Ovary (tissue), 9 donors: ENCODE results near the gene SPHK1. TPM values are rescaled to one million over a fixed set of nuclear protein-coding genes. Genes with fewer than 3 reads are reported as not detected.

ENCODE experiments used
- DNase-seq, 5 donors: peaks; one replicate each; pipeline ENCODE4 v3.0.0-alpha.2; 2019 to 2020
- H3K27ac ChIP-seq, 2 donors: fragments of 200-600 bp; one replicate each; pipeline versions ENCODE4 v1.5.1 to v1.8.0; 2019 to 2022
- H3K27me3 ChIP-seq: fragments of 200-600 bp; one replicate; pipeline ENCODE4 v1.8.0; 2022
- H3K36me3 ChIP-seq: fragments of 200-600 bp; sonication (generic); one replicate; pipeline ENCODE4 v1.5.1; 2019
- H3K4me1 ChIP-seq: one replicate; pipeline ENCODE4 v1.8.1; 2013; ENCODE audit warnings: mild to moderate bottlenecking, moderate library complexity; ENCODE audit not compliant: insufficient read depth
- H3K4me3 ChIP-seq: fragments of 200-600 bp; sonication (generic); one replicate; pipeline ENCODE4 v1.5.1; 2017
- H3K9me3 ChIP-seq, 2 donors: fragments of 200-600 bp in 1 of 2; sonication (generic) in 1 of 2; one replicate each; pipeline versions ENCODE4 v1.5.1 to v1.8.1; 2013 to 2019; ENCODE audit warnings: mild to moderate bottlenecking in 1 of 2, moderate library complexity in 1 of 2
- EP300 ChIP-seq: sonication (generic); formaldehyde crosslinking; IDR thresholded peaks from one replicate; pipeline ENCODE4 v1.6.1; 2017; ENCODE audit warnings: antibody characterized with exemption
- POLR2A ChIP-seq: fragments of 450-650 bp; IDR thresholded peaks from one replicate; pipeline ENCODE4 v1.6.1; 2017; ENCODE audit warnings: antibody characterized with exemption, mild to moderate bottlenecking, moderate library complexity
- WGBS, 3 donors: extraction: QIAGEN DNeasy Blood & Tissue Kit in 1 of 3; methylation state at CpG; one replicate each; pipeline versions ENCODE4 v1.1.5 to v1.1.7; 2013 to 2017; 5-methylcytosine and 5-hydroxymethylcytosine counted together
- intact Hi-C, 4 donors: fragments of 100-400 bp; cut with DNase I; formaldehyde crosslinking; loops; one replicate each; pipeline versions ENCODE4 v1.11.0 to v1.15.1; 2022 to 2023
- polyA plus RNA-seq, 2 donors: library from polyadenylated mRNA; stranded (reverse); fragments of 200-250 nt in 1 of 2; fragments of 350-450 nt in 1 of 2; fragmentation: Illumina TruSeq in 1 of 2; extraction: RNeasy Lipid Tissue Mini Kit (QIAGEN cat#74804) in 1 of 2; gene quantifications; one replicate each; pipeline ENCODE4 v1.2.3, GENCODE V29; 2013 to 2014
- total RNA-seq, 7 donors: library from RNA; depleted of rRNA in 2 of 7; stranded (reverse); fragments of >200 nt in 2 of 7; fragmentation: NEBNext Ultra II Directional in 3 of 7; extraction: Animal tissue kit (Norgen Biotek cat#: 25700) in 3 of 7; gene quantifications; one replicate each; pipeline versions ENCODE4 v1.1.0 to v1.2.4, GENCODE V29; 2016 to 2023
- TF ChIP-seq, protein P1 (sequence below), 3 donors: fragments of 450-650 bp in 2 of 3; fragments of 200-600 bp in 1 of 3; IDR thresholded peaks; one replicate each; pipeline versions ENCODE4 v1.5.1 to v1.8.0; 2016 to 2022; ENCODE audit warnings: antibody characterized with exemption in 3 of 3, mild to moderate bottlenecking in 1 of 3
- donor health status: DM: no; HTN: no; CAD: no; lungs with moderate emphysema.
- donor health status: DM: no; HTN: no; CAD: no.
- donor health status: Bipolar disorder and iron deficiency.
- donor health status: DM: yes; HTN: yes; CAD: no.
- donor health status: DM: no; HTN: no; CAD: no.
- donor health status: DM: yes; HTN: yes; CAD: no.

The SPHK1 gene
- total and polyA plus RNA-seq, 9 donors: 0.80 to 9.2 (median 3.7) TPM

DNA sequence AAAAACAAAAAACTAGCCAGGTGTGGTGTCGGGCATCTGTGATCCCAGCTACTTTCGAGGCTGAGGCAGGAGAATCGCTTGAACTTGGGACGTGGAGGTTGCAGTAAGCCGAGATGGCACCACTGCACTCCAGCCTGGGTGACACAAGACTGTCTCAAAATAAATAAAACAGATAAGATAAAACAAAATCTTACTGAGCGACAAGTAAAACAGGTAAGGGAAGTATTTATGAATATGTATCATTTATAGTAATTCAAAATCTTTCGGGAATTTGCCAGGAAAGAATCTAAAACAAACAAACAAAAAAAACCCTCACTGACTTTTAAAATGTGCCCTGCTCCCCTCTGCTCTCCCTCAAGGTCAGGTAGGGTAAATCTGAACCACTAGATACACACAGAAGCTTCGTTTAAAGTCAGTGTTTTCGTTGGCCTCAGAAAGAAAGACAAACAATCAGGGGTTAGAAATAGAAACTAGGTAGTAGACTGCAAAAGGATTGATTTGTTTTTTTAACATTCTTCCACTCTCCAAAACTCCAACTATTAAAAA is 32.8 kb upstream of the SPHK1 start:
- TF ChIP-seq EP300: no peak
- TF ChIP-seq, protein P1, sequence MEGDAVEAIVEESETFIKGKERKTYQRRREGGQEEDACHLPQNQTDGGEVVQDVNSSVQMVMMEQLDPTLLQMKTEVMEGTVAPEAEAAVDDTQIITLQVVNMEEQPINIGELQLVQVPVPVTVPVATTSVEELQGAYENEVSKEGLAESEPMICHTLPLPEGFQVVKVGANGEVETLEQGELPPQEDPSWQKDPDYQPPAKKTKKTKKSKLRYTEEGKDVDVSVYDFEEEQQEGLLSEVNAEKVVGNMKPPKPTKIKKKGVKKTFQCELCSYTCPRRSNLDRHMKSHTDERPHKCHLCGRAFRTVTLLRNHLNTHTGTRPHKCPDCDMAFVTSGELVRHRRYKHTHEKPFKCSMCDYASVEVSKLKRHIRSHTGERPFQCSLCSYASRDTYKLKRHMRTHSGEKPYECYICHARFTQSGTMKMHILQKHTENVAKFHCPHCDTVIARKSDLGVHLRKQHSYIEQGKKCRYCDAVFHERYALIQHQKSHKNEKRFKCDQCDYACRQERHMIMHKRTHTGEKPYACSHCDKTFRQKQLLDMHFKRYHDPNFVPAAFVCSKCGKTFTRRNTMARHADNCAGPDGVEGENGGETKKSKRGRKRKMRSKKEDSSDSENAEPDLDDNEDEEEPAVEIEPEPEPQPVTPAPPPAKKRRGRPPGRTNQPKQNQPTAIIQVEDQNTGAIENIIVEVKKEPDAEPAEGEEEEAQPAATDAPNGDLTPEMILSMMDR (IDR thresholded peaks at IDR 0.05): no peak
- TF ChIP-seq POLR2A: no peak
- H3K4me1 ChIP-seq: peaks cover 3% of the 10 kb centered on the region
- no peaks in the 10 kb centered on the region for H3K27me3 ChIP-seq
- intact Hi-C loops: no loop called here
- 65 to 74% (median 68%) methylated on average over 9 of the region's 9 CpGs for WGBS, 3 donors
- DNase-seq: no peak
- no peaks in the 10 kb centered on the region for H3K36me3 ChIP-seq
- H3K9me3 ChIP-seq: no peaks in the 10 kb centered on the region
- H3K4me3 ChIP-seq: no peak overlapping the region
- no peak overlapping the region for H3K27ac ChIP-seq

DNA sequence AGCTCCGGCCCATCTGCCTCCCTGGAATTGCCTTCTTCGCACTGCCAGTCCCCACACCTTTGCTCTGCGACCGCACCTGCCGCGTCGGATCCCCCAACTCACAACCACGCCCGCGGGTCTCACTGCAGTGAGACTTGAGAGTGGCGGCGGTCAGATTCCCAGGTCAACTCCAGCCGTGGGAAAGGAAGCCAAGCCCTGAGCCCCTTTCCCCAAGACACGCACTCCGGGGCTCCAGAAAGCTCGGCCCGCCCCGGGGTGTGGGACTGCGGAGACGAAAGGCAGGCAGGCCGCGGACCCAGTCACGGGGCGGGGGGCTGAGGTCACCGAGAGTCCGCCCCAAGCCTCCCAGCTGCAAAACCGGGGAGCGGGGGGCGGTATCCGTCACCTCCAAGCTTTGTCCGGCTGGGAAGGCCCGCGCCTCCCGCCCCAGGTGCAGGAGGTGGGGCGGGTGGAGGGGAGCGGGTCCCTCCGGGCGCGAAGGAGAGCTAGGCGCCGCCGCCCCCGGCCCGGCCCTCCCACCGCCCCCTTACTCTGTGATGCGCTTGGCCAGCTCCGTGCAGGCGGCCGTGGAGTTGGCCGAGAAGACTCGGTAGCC is 31.3 kb upstream of the SPHK1 start:
- DNase-seq: peak; percentile 21 to 50 (median 29)
- Histone ChIP-seq H3K4me3 (peak overlapping the region; percentile 83), H3K27ac (peak overlapping the region; percentile 61 to 84), H3K9me3 (no peaks in the 10 kb centered on the region), H3K36me3 (no peaks in the 10 kb centered on the region), H3K4me1 (peaks cover 3% of the 10 kb centered on the region), H3K27me3 (no peaks in the 10 kb centered on the region)
- WGBS, 3 donors: 0 to 1% (median 0%) methylated on average over 27 to 51 of the region's 51 CpGs
- TF ChIP-seq, protein P1 (IDR thresholded peaks at IDR 0.05): no peak
- TF ChIP-seq POLR2A: no peak
- TF ChIP-seq EP300: no peak
- intact Hi-C loops: no loop called here

DNA sequence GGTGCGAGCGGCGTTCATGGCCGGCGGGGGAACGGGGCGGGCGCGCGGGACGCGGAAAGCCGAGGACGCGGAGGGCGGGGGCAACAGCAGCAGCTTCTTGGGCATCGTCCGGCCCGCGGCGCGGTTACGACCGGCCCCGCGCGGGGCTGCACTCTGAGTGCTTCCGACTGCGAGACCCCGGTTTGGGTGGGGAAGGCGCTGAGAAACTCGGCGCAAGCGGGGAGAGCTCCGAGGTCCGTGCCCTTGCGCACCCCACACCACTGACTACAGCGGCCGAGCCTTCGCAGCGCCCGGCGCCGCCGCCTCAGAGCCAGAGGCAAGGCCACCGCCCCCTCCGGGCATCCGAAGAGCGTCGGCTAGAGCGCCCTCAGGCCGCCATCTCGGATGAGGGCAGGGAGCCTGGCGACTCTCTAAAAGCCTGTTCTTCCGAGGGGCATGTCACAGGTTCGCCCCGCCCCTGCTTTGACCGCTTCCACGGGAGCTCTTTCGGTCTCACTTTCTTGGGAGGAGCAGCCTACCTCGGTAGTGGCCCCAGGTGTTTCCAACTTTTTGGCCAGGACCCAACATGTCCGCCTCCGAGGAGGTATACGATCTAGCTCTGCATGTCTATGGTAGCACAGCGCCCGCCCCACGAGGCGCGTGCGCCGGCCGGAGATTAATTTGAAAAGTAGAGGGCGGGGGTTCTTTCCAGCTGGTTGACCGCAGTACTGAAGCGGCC is 30.7 kb upstream of the SPHK1 start, which contains the start of gene PRPSAP1:
TSS of gene PRPSAP1 (minus strand) at position 318 of the 718 bp plus-strand sequence. CDS start at position 105, 213 bp downstream.
- TF ChIP-seq EP300 (no peak), POLR2A (peak; percentile 65)
- TF ChIP-seq, protein P1 (IDR thresholded peaks at IDR 0.05): peak; percentile 49 to 75 (median 60)
- no peaks in the 10 kb centered on the region for H3K27me3 ChIP-seq
- H3K36me3 ChIP-seq: no peaks in the 10 kb centered on the region
- 0 to 1% (median 1%) methylated on average over 43 to 75 of the region's 75 CpGs for WGBS, 3 donors
- DNase-seq: peak; percentile 81 to 90 (median 82)
- no peaks in the 10 kb centered on the region for H3K9me3 ChIP-seq
- intact Hi-C loops: no loop called here
- H3K4me1 ChIP-seq: peaks cover 3% of the 10 kb centered on the region
- peak within 1 kb of the TSS; percentile 61 to 84 for H3K27ac ChIP-seq
- peak within 1 kb of the TSS; percentile 83 for H3K4me3 ChIP-seq

DNA sequence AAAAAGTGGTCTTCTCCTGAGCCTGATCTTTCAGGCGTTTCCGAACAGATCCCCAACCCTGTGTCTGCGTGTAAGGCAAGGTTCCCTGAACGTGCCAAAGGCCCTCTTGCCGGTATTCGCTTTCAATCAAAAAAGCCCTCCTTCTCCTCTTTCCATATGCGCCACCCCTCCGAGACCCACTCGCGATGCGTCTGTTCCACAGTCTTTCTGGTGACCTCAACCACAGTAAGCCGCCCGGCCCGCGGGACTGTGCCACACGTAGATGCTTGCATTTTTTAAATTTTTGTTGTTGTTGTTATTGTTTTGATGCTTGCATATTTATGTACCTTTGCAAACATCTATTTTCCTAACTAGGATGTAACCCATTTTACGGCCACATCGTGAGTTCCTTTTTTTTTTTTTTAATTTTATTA is 30.1 kb upstream of the SPHK1 start:
- H3K27ac ChIP-seq: no peak overlapping the region
- H3K4me1 ChIP-seq: peaks cover 3% of the 10 kb centered on the region
- 1% methylated on average over 18 of the region's 18 CpGs for WGBS, 3 donors
- no peaks in the 10 kb centered on the region for H3K36me3 ChIP-seq
- peak overlapping the region; percentile 83 for H3K4me3 ChIP-seq
- no peaks in the 10 kb centered on the region for H3K9me3 ChIP-seq
- no peak for TF ChIP-seq EP300
- no peak for TF ChIP-seq POLR2A
- TF ChIP-seq, protein P1 (IDR thresholded peaks at IDR 0.05): no peak
- H3K27me3 ChIP-seq: no peaks in the 10 kb centered on the region
- intact Hi-C loops: no loop called here
- no peak for DNase-seq
